Calu3 (cell line): ENCODE data around the gene RIPPLY1. TPM values are rescaled to one million over a fixed set of nuclear protein-coding genes. Genes with fewer than 3 reads are reported as not detected.

Experiments
- BruUV-seq: library from RNA; stranded (reverse); fragments of 400-500 nt; replicated peaks from 2 replicates; lab custom pipeline; 2021; lab: Mats Ljungman, UMichigan
- CTCF ChIA-PET: fragments of 300-600 bp; sonication (Branson Sonifier 250); formaldehyde crosslinking; loops from one replicate; lab custom pipeline; 2022; ENCODE audit warnings: antibody characterized with exemption; lab: Charles Lee
- DNase-seq: peaks from one replicate; pipeline ENCODE4 v3.0.0; 2022
- H3K27ac Mint-ChIP-seq: one replicate; pipeline ENCODE4 v1.8.0; 2022; ENCODE audit warnings: mixed read lengths; ENCODE audit not compliant: unreplicated experiment
- H3K27me3 Mint-ChIP-seq: one replicate; pipeline ENCODE4 v1.8.0; 2022; ENCODE audit warnings: mixed read lengths; ENCODE audit not compliant: unreplicated experiment
- H3K36me3 Mint-ChIP-seq: one replicate; pipeline ENCODE4 v1.8.0; 2022; ENCODE audit warnings: mild to moderate bottlenecking, moderate library complexity, mixed read lengths; ENCODE audit not compliant: insufficient read depth, unreplicated experiment
- H3K4me1 Mint-ChIP-seq: one replicate; pipeline ENCODE4 v1.8.0; 2022; ENCODE audit warnings: mild to moderate bottlenecking, low read depth, mixed read lengths; ENCODE audit not compliant: unreplicated experiment
- H3K4me3 Mint-ChIP-seq: one replicate; pipeline ENCODE4 v1.8.0; 2022; ENCODE audit warnings: mild to moderate bottlenecking, low read depth, moderate library complexity, mixed read lengths; ENCODE audit not compliant: unreplicated experiment
- H3K9me3 Mint-ChIP-seq: one replicate; pipeline ENCODE4 v1.8.0; 2022; ENCODE audit warnings: low read depth, mixed read lengths; ENCODE audit not compliant: unreplicated experiment
- intact Hi-C: fragments of 100-400 bp; cut with micrococcal nuclease; formaldehyde crosslinking; loops from one replicate; pipeline ENCODE4 v1.10.0; 2022; ENCODE audit not compliant: unreplicated experiment
- total RNA-seq: library from RNA; stranded (reverse); gene quantifications from 2 replicates; pipeline ENCODE4 v1.2.3, GENCODE V29; 2022
- TF ChIP-seq, protein P1 (sequence below): fragments of 200-600 bp; IDR thresholded peaks from one replicate; pipeline ENCODE4 v1.8.0; 2022; ENCODE audit warnings: antibody characterized with exemption; ENCODE audit not compliant: unreplicated experiment

The RIPPLY1 gene
- total RNA-seq, 1 experiment from 2014 or later = 0.31 TPM

DNA sequence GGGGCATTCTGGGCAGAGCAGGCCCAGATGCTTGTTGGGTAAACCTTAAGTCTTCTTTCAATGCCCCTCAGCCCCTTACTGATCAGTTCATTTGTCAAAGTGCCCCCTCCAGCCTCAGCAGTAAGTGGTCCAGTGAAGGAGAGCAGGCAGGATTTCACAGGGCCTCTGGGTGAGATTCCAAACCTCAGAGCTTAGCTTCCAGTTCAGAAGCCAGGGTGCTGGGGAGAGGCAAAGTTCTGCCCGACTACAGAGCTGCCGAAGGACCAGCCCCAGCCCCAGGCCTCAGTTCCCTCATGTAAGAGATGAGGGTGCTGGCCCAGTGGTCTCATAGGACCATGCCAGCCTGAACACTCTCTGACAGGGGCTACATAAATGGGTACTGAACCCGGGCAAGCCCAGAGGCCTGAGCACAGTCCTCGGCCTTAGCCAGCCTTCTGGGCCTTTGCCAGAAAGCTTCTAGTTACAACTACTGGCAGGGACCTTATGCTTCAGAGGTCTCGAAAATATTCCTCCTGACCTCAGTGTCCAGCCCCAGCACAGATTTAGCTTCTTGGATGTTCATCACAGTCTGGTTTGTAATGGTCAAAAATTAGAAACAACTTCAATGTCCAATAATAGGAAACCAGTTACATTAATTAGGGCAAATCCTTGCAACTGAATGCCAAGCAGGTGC, 851 bp upstream of the RIPPLY1 start:
- Mint-ChIP-seq H3K36me3 (no peaks in the 10 kb centered on the region), H3K4me1 (peaks cover 50% of the 10 kb centered on the region), H3K27me3 (no peaks in the 10 kb centered on the region), H3K9me3 (no peaks in the 10 kb centered on the region), H3K27ac (no peak overlapping the region), H3K4me3 (no peak overlapping the region)
- BruUV-seq = no TSS peak
- TF ChIP-seq, protein P1, sequence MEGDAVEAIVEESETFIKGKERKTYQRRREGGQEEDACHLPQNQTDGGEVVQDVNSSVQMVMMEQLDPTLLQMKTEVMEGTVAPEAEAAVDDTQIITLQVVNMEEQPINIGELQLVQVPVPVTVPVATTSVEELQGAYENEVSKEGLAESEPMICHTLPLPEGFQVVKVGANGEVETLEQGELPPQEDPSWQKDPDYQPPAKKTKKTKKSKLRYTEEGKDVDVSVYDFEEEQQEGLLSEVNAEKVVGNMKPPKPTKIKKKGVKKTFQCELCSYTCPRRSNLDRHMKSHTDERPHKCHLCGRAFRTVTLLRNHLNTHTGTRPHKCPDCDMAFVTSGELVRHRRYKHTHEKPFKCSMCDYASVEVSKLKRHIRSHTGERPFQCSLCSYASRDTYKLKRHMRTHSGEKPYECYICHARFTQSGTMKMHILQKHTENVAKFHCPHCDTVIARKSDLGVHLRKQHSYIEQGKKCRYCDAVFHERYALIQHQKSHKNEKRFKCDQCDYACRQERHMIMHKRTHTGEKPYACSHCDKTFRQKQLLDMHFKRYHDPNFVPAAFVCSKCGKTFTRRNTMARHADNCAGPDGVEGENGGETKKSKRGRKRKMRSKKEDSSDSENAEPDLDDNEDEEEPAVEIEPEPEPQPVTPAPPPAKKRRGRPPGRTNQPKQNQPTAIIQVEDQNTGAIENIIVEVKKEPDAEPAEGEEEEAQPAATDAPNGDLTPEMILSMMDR = no peak
- DNase-seq = no peak
- CTCF ChIA-PET = no interaction called here
- intact Hi-C loops = no loop called here

DNA sequence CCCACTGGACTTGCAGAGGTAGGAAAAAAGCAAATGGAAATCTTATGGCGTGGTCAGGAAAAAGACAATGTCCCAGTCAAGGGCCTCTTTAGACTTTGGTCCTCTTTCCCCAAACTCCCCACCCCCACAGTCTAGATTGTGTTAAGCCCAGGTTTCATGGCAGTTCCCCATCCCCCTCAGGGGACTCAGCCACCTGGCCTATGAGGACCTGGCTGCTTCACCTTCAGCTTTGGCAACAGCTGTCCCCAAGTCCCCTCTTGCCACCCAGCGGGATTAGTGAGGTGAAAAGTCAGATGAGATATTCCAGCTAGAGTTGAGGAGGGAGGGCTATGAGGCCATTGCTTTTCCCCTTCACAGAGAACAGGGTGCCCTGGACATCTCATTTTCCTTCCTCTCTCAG, 457 bp downstream of the RIPPLY1 start:
- Mint-ChIP-seq H3K9me3 (no peaks in the 10 kb centered on the region), H3K27me3 (no peaks in the 10 kb centered on the region), H3K36me3 (no peaks in the 10 kb centered on the region), H3K4me3 (no peak overlapping the region), H3K4me1 (peaks cover 48% of the 10 kb centered on the region), H3K27ac (no peak overlapping the region)
- BruUV-seq = no TSS peak
- intact Hi-C loops = no loop called here
- CTCF ChIA-PET = no interaction called here
- TF ChIP-seq, protein P1 = no peak
- DNase-seq = no peak

DNA sequence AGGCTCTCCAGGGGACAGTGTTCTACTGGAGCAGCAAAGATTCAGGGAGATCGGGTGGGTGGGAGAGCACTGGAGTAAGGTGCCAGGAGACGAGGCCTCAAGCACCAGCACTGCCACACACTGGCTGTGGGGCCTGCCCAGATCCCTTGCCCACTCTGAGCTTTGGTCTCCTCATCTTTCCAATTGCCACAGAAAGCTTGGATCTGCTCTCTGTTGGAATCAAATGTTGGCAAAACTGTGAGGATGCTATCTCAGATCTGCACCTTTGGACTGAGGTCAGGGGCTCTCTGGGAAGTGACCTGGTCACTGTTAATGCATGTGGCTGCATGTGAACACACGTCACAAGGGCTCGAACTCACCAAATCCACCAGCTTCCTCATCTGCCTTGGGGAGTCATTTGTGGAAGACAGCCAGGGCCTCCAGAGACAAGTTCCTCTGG, 1.3 kb downstream of the RIPPLY1 start:
- Mint-ChIP-seq H3K9me3 (no peaks in the 10 kb centered on the region), H3K27ac (no peak overlapping the region), H3K36me3 (no peaks in the 10 kb centered on the region), H3K4me3 (no peak overlapping the region), H3K4me1 (peaks cover 41% of the 10 kb centered on the region), H3K27me3 (no peaks in the 10 kb centered on the region)
- DNase-seq = no peak
- CTCF ChIA-PET = no interaction called here
- intact Hi-C loops = no loop called here
- BruUV-seq = no TSS peak
- TF ChIP-seq, protein P1 = no peak

DNA sequence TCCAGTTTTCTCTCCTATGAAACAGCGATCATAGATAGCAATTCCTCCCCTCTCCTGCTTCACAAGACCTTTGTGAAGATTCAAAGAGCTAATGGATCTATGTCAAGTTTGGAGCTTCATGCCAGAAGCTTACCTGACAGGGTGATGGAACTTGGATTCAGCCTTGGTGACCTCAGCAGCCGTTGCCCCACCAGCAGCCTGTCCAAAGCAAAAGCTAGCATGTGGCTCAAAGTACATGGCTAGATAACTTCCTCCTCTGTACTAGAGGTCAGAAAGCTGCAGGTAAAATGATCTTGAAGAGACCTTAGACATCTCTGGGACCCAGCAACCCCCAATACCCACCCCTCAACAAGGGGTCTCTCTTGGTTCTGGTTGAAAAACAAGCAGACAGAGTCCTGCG, 1.8 kb downstream of the RIPPLY1 start:
- intact Hi-C loops = no loop called here
- peaks cover 40% of the 10 kb centered on the region for H3K4me1 Mint-ChIP-seq
- CTCF ChIA-PET = no interaction called here
- DNase-seq = no peak
- H3K9me3 Mint-ChIP-seq = no peaks in the 10 kb centered on the region
- H3K36me3 Mint-ChIP-seq = no peaks in the 10 kb centered on the region
- H3K4me3 Mint-ChIP-seq = no peak overlapping the region
- BruUV-seq = no TSS peak
- TF ChIP-seq, protein P1 = no peak
- no peak overlapping the region for H3K27ac Mint-ChIP-seq
- no peaks in the 10 kb centered on the region for H3K27me3 Mint-ChIP-seq
